Measurements from ENCODE around the gene JRKL.
"Not testable (repeated sequence)": the region's sequence is repeated elsewhere in the genome, so short reads cannot be mapped to it uniquely, and the experiment has no call there.

Gene JRKL

DNA sequence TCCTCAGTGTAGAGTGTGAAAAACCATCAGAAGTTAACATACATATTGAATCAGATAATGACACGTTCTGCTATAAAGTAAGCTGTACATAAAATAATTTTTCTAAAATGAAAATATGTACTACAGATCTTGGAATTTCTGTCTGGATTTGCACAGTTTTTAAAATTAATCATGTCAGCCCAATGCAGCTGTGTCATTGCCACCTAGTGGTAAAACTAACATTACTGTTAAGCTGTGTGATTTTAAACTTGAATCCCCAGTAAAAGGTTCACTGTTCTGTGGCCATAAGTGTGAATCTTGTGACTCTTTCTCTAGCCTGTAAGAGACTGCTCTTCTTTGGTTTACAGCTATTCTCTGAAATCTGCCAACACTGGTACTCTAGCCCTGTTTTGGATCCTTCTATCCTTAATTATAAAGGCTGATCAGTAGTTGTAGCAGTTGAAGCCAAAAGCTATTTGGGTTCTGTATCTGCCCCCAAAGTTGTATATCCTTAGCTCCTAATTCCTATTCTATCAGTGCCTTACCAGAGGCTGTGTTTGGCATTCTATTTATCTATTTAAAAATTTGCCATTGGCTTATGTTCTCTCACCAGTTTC lies 4.0 kb downstream of the JRKL start:
- in situ Hi-C loops (cut with HindIII; ENCODE audit: low sequenced_read_pairs) = no loop called here

- in situ Hi-C loops (cut with HindIII; ENCODE audit: low sequenced_read_pairs) = loop anchor here (5.0 kb wide), 1 partner anchor 602 kb away; the partner anchor contains the start of gene CEP57
Measured at GRCh38 chr11:96394773-96395172, 5.0 kb downstream of the JRKL start.

DNA sequence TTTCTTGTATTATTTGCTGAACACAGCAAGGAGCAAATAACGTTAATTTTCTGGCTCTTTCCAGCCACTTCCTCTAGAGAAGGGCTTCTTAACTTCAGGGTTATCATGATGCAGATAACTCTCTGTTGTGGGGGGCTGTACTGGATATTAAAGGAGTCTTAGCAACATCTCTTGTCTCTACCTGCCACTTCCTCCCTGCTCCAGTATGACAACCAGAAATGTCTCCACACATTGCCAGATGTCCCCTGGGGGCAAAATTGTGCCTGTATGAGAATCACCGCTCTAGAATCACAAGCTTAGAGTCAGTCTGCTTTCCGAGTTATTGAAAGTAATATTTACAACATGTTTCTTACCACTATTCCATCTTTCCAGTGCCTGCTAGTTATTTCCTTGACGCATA lies 6.8 kb downstream of the JRKL start:
- in situ Hi-C loops (cut with HindIII; ENCODE audit: low sequenced_read_pairs) = loop anchor here (5.0 kb wide), 1 partner anchor 604 kb away; the partner anchor contains the start of gene CEP57

GRCh38 chr11:96397863-96398262 lies 8.1 kb downstream of the JRKL start:
- in situ Hi-C loops (cut with HindIII; ENCODE audit: low sequenced_read_pairs) = loop anchor here (5.0 kb wide), 1 partner anchor 606 kb away; the partner anchor contains the start of gene CEP57

- in situ Hi-C loops (cut with HindIII; ENCODE audit: low sequenced_read_pairs) = no loop called here
Measured at GRCh38 chr11:96400697-96401096, 10.9 kb downstream of the JRKL start.

- in situ Hi-C loops (cut with HindIII; ENCODE audit: low sequenced_read_pairs) = not testable (repeated sequence)
Measured at GRCh38 chr11:96411412-96411811, 21.6 kb downstream of the JRKL start.

GRCh38 chr11:96412761-96413381 lies 23.1 kb downstream of the JRKL start:
- in situ Hi-C loops (cut with HindIII; ENCODE audit: low sequenced_read_pairs) = no loop called here

- in situ Hi-C loops (cut with HindIII; ENCODE audit: low sequenced_read_pairs) = no loop called here
Measured at GRCh38 chr11:96413408-96413807, 23.6 kb downstream of the JRKL start.

DNA sequence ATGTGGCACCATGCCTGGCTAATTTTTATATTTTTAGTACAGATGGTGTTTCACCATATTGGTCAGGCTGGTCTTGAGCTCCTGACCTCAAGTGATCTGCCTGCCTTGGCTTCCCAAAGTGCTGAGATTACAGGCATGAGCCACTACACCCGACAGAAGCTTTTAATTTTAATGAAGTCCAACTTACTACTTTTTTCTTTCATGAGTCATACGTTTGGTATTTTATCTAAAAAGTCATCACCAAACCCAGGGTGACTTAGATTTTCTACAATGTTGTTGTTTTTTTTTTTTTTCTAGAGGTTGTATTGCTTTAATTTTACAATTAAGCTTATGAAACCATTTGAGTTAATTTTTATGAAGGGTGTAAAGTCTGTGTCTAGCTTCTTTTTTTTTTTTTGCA lies 34.9 kb downstream of the JRKL start:
- in situ Hi-C loops (cut with HindIII; ENCODE audit: low sequenced_read_pairs) = no loop called here

DNA sequence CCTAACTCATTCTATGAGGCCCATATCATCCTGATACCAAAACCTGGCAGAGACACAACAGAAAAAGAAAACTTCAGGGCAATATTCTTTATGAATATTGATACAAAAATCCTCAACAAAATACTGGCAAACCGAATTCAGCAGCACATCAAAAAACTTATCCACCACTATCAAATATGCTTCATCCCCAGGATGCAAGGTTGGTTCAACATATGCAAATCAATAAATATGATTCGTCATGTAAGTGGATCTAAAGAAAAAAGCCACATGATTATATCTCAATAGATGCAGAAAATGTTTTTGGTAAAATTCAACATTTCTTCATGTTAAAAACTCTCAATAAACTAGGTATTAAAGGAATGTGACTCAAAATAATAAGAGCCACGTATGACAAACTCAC lies 40.9 kb downstream of the JRKL start:
- in situ Hi-C loops (cut with HindIII; ENCODE audit: low sequenced_read_pairs) = no loop called here

- in situ Hi-C loops (cut with HindIII; ENCODE audit: low sequenced_read_pairs) = not testable (repeated sequence)
Measured at GRCh38 chr11:96432654-96433053, 42.8 kb downstream of the JRKL start.

Measured in endothelial cell of hepatic sinusoid (primary cell).